WERI-Rb-1 (cell line): ENCODE data around the gene SLC25A13.

Source experiments
- DNase-seq: peaks from one replicate; pipeline ENCODE4 v3.0.0-alpha.2; 2020
- H3K27ac ChIP-seq: fragments of 250-450 bp; sonication (Bioruptor Pico); 2 replicates; pipeline ENCODE4 v1.5.1; 2020; ENCODE audit warnings: mild to moderate bottlenecking, moderate library complexity
- H3K27me3 ChIP-seq: fragments of 250-450 bp; sonication (Bioruptor Pico); 2 replicates; pipeline ENCODE4 v1.5.1; 2021; ENCODE audit warnings: mild to moderate bottlenecking, low read depth, moderate library complexity; ENCODE audit not compliant: insufficient read depth, severe bottlenecking
- H3K36me3 ChIP-seq: fragments of 250-450 bp; sonication (Bioruptor Pico); 2 replicates; pipeline ENCODE4 v1.5.1; 2020; ENCODE audit warnings: mild to moderate bottlenecking, moderate library complexity
- H3K4me3 ChIP-seq: 2 replicates; pipeline ENCODE4 v1.5.1; 2011; ENCODE audit warnings: low read depth, mild to moderate bottlenecking, control low read depth, low read length
- H3K9me3 ChIP-seq: fragments of 250-450 bp; sonication (Bioruptor Pico); 2 replicates; pipeline ENCODE4 v1.5.1; 2021; ENCODE audit warnings: mild to moderate bottlenecking, moderate library complexity; ENCODE audit not compliant: severe bottlenecking
- CTCF ChIP-seq: IDR thresholded peaks from 2 replicates; pipeline ENCODE4 v1.5.1; 2011; ENCODE audit warnings: low read depth, mild to moderate bottlenecking, control low read depth, inconsistent platforms, low read length

SLC25A13 gene

GRCh38 chr7:96118449-96119001 lies 203.4 kb downstream of the SLC25A13 start:
- H3K4me3 ChIP-seq: no peak overlapping the region
- no peak for TF ChIP-seq CTCF
- peaks cover 8% of the 10 kb centered on the region for H3K36me3 ChIP-seq
- H3K27me3 ChIP-seq: no peaks in the 10 kb centered on the region
- DNase-seq: no peak
- no peak overlapping the region for H3K27ac ChIP-seq
- H3K9me3 ChIP-seq: no peaks in the 10 kb centered on the region

- DNase-seq: no peak
- H3K4me3 ChIP-seq: no peak overlapping the region
- H3K36me3 ChIP-seq: peaks cover 5% of the 10 kb centered on the region
- no peak overlapping the region for H3K27ac ChIP-seq
- H3K9me3 ChIP-seq: no peaks in the 10 kb centered on the region
- no peaks in the 10 kb centered on the region for H3K27me3 ChIP-seq
- TF ChIP-seq CTCF: no peak
These were observed 205.7 kb downstream of the SLC25A13 start for GRCh38 chr7:96116173-96116572.

- no peak for TF ChIP-seq CTCF
- H3K27me3 ChIP-seq: no peaks in the 10 kb centered on the region
- no peaks in the 10 kb centered on the region for H3K36me3 ChIP-seq
- no peak overlapping the region for H3K27ac ChIP-seq
- DNase-seq: no peak
- H3K9me3 ChIP-seq: no peaks in the 10 kb centered on the region
- no peak overlapping the region for H3K4me3 ChIP-seq
These were observed 207.7 kb downstream of the SLC25A13 start for GRCh38 chr7:96114190-96114589.

- Histone ChIP-seq H3K36me3 (no peaks in the 10 kb centered on the region), H3K27ac (no peak overlapping the region), H3K9me3 (no peaks in the 10 kb centered on the region), H3K27me3 (no peaks in the 10 kb centered on the region), H3K4me3 (no peak overlapping the region)
- no peak for TF ChIP-seq CTCF
- DNase-seq: no peak
These were observed 210.5 kb downstream of the SLC25A13 start for GRCh38 chr7:96111405-96111804.

- Histone ChIP-seq H3K4me3 (no peak overlapping the region), H3K36me3 (no peaks in the 10 kb centered on the region), H3K27me3 (no peaks in the 10 kb centered on the region), H3K9me3 (no peaks in the 10 kb centered on the region), H3K27ac (no peak overlapping the region)
- DNase-seq: no peak
- no peak for TF ChIP-seq CTCF
These were observed 216.9 kb downstream of the SLC25A13 start for GRCh38 chr7:96104984-96105383.
